HG03521 (cell line): ENCODE results near the gene CRIM1.

Experiments
- ATAC-seq: cut with Tn5 transposase; IDR thresholded peaks from one replicate; pipeline ENCODE4 v1.9.1; 2021; ENCODE audit warnings: mild to moderate bottlenecking, moderate library complexity; ENCODE audit not compliant: unreplicated experiment

Gene CRIM1

GRCh38 chr2:36451512-36451911 lies 95.9 kb downstream of the CRIM1 start:
- ATAC-seq, result no peak

GRCh38 chr2:36452260-36452659 lies 96.7 kb downstream of the CRIM1 start:
- ATAC-seq, result no peak

GRCh38 chr2:36453652-36454051 lies 98.1 kb downstream of the CRIM1 start:
- ATAC-seq, result no peak

- no peak for ATAC-seq
These were observed 99.4 kb downstream of the CRIM1 start for GRCh38 chr2:36455011-36455410.

GRCh38 chr2:36455788-36456187 lies 100.2 kb downstream of the CRIM1 start:
- ATAC-seq, result no peak

- no peak for ATAC-seq
These were observed 100.9 kb downstream of the CRIM1 start for GRCh38 chr2:36456227-36457175.

- ATAC-seq, result no peak
These were observed 102.5 kb downstream of the CRIM1 start for GRCh38 chr2:36458106-36458505.

GRCh38 chr2:36459725-36460137 lies 104.2 kb downstream of the CRIM1 start:
- ATAC-seq, result no peak

- no peak for ATAC-seq
These were observed 105.6 kb downstream of the CRIM1 start for GRCh38 chr2:36461039-36461681.

GRCh38 chr2:36462311-36462935 lies 106.8 kb downstream of the CRIM1 start:
- no peak for ATAC-seq

GRCh38 chr2:36463365-36463764 lies 107.8 kb downstream of the CRIM1 start:
- ATAC-seq, result no peak

- ATAC-seq, result no peak
These were observed 108.6 kb downstream of the CRIM1 start for GRCh38 chr2:36464006-36464721.

GRCh38 chr2:36466135-36466534 lies 110.6 kb downstream of the CRIM1 start:
- no peak for ATAC-seq

GRCh38 chr2:36468463-36469105 lies 113.0 kb downstream of the CRIM1 start:
- ATAC-seq, result no peak

GRCh38 chr2:36469106-36469477 lies 113.5 kb downstream of the CRIM1 start:
- ATAC-seq, result no peak

- no peak for ATAC-seq
These were observed 114.1 kb downstream of the CRIM1 start for GRCh38 chr2:36469710-36470109.

- ATAC-seq, result no peak
These were observed 117.7 kb downstream of the CRIM1 start for GRCh38 chr2:36473230-36473629.

GRCh38 chr2:36476411-36476810 lies 120.8 kb downstream of the CRIM1 start:
- ATAC-seq, result no peak

- ATAC-seq, result no peak
These were observed 121.7 kb downstream of the CRIM1 start for GRCh38 chr2:36477315-36477714.

- no peak for ATAC-seq
These were observed 122.2 kb downstream of the CRIM1 start for GRCh38 chr2:36477746-36478145.

- ATAC-seq, result no peak
These were observed 122.8 kb downstream of the CRIM1 start for GRCh38 chr2:36478332-36478738.
